ENCODE measurements around the gene PLLP.

The PLLP gene

GRCh38 chr16:57284209-57284951 lies at the start of gene PLLP:
Gene PLLP (minus strand): TSS chr16:57284672. CDS start chr16:57284540, 132 bp downstream.
- DNase-seq: peak; percentile 29
- in situ Hi-C loops (cut with MboI; ENCODE audit: low pct_unique_long_range_greater_than_20kb, low sequenced_read_pairs): no loop called here

GRCh38 chr16:57333402-57333801 lies 48.9 kb upstream of the PLLP start:
- no peak for DNase-seq
- in situ Hi-C loops (cut with MboI; ENCODE audit: low pct_unique_long_range_greater_than_20kb, low sequenced_read_pairs): no loop called here

- no peak for DNase-seq
- in situ Hi-C loops (cut with MboI; ENCODE audit: low pct_unique_long_range_greater_than_20kb, low sequenced_read_pairs): no loop called here
Measured at GRCh38 chr16:57331355-57331754, 46.9 kb upstream of the PLLP start.

GRCh38 chr16:57329718-57330327 lies 45.4 kb upstream of the PLLP start:
- DNase-seq: no peak
- in situ Hi-C loops (cut with MboI; ENCODE audit: low pct_unique_long_range_greater_than_20kb, low sequenced_read_pairs): no loop called here

- no peak for DNase-seq
- in situ Hi-C loops (cut with MboI; ENCODE audit: low pct_unique_long_range_greater_than_20kb, low sequenced_read_pairs): no loop called here
Measured at GRCh38 chr16:57325458-57325857, 41.0 kb upstream of the PLLP start.

- no peak for DNase-seq
- in situ Hi-C loops (cut with MboI; ENCODE audit: low pct_unique_long_range_greater_than_20kb, low sequenced_read_pairs): no loop called here
Measured at GRCh38 chr16:57324749-57325148, 40.3 kb upstream of the PLLP start.

- in situ Hi-C loops (cut with MboI; ENCODE audit: low pct_unique_long_range_greater_than_20kb, low sequenced_read_pairs): no loop called here
- no peak for DNase-seq
Measured at GRCh38 chr16:57319646-57320045, 35.2 kb upstream of the PLLP start.

GRCh38 chr16:57318240-57318970 lies 33.9 kb upstream of the PLLP start:
- in situ Hi-C loops (cut with MboI; ENCODE audit: low pct_unique_long_range_greater_than_20kb, low sequenced_read_pairs): no loop called here
- DNase-seq: no peak

GRCh38 chr16:57316390-57317017 lies 32.0 kb upstream of the PLLP start:
- no peak for DNase-seq
- in situ Hi-C loops (cut with MboI; ENCODE audit: low pct_unique_long_range_greater_than_20kb, low sequenced_read_pairs): no loop called here

GRCh38 chr16:57315416-57315815 lies 30.9 kb upstream of the PLLP start:
- in situ Hi-C loops (cut with MboI; ENCODE audit: low pct_unique_long_range_greater_than_20kb, low sequenced_read_pairs): no loop called here

GRCh38 chr16:57314161-57314785 lies 29.8 kb upstream of the PLLP start:
- DNase-seq: no peak
- in situ Hi-C loops (cut with MboI; ENCODE audit: low pct_unique_long_range_greater_than_20kb, low sequenced_read_pairs): no loop called here

More at GRCh38 chr16:57315416-57315815, 30.9 kb upstream of the PLLP start:
- DNase-seq: no peak

- DNase-seq: no peak
- in situ Hi-C loops (cut with MboI; ENCODE audit: low pct_unique_long_range_greater_than_20kb, low sequenced_read_pairs): no loop called here
Measured at GRCh38 chr16:57313509-57313908, 29.0 kb upstream of the PLLP start.

- in situ Hi-C loops (cut with MboI; ENCODE audit: low pct_unique_long_range_greater_than_20kb, low sequenced_read_pairs): no loop called here
- no peak for DNase-seq
Measured at GRCh38 chr16:57310801-57311200, 26.3 kb upstream of the PLLP start.

- in situ Hi-C loops (cut with MboI; ENCODE audit: low pct_unique_long_range_greater_than_20kb, low sequenced_read_pairs): loop anchor here (10.0 kb wide), 1 partner anchor 107 kb away; no protein-coding TSS in a partner anchor
- no peak for DNase-seq
Measured at GRCh38 chr16:57308041-57308440, 23.6 kb upstream of the PLLP start.

GRCh38 chr16:57307365-57307764 lies 22.9 kb upstream of the PLLP start:
- in situ Hi-C loops (cut with MboI; ENCODE audit: low pct_unique_long_range_greater_than_20kb, low sequenced_read_pairs): loop anchor here (10.0 kb wide), 1 partner anchor 107 kb away; no protein-coding TSS in a partner anchor
- no peak for DNase-seq

GRCh38 chr16:57306676-57307341 lies 22.3 kb upstream of the PLLP start:
- in situ Hi-C loops (cut with MboI; ENCODE audit: low pct_unique_long_range_greater_than_20kb, low sequenced_read_pairs): loop anchor here (10.0 kb wide), 1 partner anchor 108 kb away; no protein-coding TSS in a partner anchor
- no peak for DNase-seq

GRCh38 chr16:57305159-57305811 lies 20.8 kb upstream of the PLLP start:
- in situ Hi-C loops (cut with MboI; ENCODE audit: low pct_unique_long_range_greater_than_20kb, low sequenced_read_pairs): loop anchor here (10.0 kb wide), 1 partner anchor 110 kb away; no protein-coding TSS in a partner anchor

More at GRCh38 chr16:57305159-57305811, 20.8 kb upstream of the PLLP start:
- DNase-seq: no peak
